Measurements from ENCODE around the gene KIN.

- TF ChIP-seq EP300 (IDR thresholded peaks at IDR 0.05) (no peak), POLR2AphosphoS5 (IDR thresholded peaks at IDR 0.05) (no peak), POLR2A (IDR thresholded peaks at IDR 0.05) (no peak)
- TF ChIP-seq, protein P1, sequence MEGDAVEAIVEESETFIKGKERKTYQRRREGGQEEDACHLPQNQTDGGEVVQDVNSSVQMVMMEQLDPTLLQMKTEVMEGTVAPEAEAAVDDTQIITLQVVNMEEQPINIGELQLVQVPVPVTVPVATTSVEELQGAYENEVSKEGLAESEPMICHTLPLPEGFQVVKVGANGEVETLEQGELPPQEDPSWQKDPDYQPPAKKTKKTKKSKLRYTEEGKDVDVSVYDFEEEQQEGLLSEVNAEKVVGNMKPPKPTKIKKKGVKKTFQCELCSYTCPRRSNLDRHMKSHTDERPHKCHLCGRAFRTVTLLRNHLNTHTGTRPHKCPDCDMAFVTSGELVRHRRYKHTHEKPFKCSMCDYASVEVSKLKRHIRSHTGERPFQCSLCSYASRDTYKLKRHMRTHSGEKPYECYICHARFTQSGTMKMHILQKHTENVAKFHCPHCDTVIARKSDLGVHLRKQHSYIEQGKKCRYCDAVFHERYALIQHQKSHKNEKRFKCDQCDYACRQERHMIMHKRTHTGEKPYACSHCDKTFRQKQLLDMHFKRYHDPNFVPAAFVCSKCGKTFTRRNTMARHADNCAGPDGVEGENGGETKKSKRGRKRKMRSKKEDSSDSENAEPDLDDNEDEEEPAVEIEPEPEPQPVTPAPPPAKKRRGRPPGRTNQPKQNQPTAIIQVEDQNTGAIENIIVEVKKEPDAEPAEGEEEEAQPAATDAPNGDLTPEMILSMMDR (IDR thresholded peaks at IDR 0.05) = no peak
Measured at GRCh38 chr10:7767209-7767608, 20.6 kb downstream of the KIN start.

All from suprapubic skin (tissue), 4 donors.